Neuronal stem cell (in vitro differentiated cells): ENCODE results near the gene DNAH17.

Source experiments
- DNase-seq: peaks from one replicate; pipeline ENCODE4 v3.0.0-alpha.2; 2013; ENCODE audit warnings: low spot score
- H2AFZ ChIP-seq: one replicate; pipeline ENCODE4 v1.6.1; 2013; ENCODE audit warnings: mild to moderate bottlenecking, low read length, inconsistent platforms
- H2AK5ac ChIP-seq: 2 replicates; pipeline ENCODE4 v1.6.1; 2013; ENCODE audit warnings: low read depth, mild to moderate bottlenecking, inconsistent platforms, low read length, moderate library complexity, mixed read lengths
- H2BK120ac ChIP-seq: 2 replicates; pipeline ENCODE4 v1.6.1; 2013; ENCODE audit warnings: low read depth, mild to moderate bottlenecking, inconsistent platforms, low read length, moderate library complexity, mixed read lengths
- H2BK12ac ChIP-seq: one replicate; pipeline ENCODE4 v1.6.1; 2013; ENCODE audit warnings: low read length, inconsistent platforms
- H2BK15ac ChIP-seq: 2 replicates; pipeline ENCODE4 v1.6.1; 2013; ENCODE audit warnings: mild to moderate bottlenecking, low read length, inconsistent platforms, mixed read lengths
- H2BK5ac ChIP-seq: one replicate; pipeline ENCODE4 v1.6.1; 2013; ENCODE audit warnings: inconsistent platforms, mild to moderate bottlenecking, low read length, moderate library complexity
- H3K14ac ChIP-seq: one replicate; pipeline ENCODE4 v1.6.1; 2013; ENCODE audit warnings: low read length, inconsistent platforms
- H3K18ac ChIP-seq: 2 replicates; pipeline ENCODE4 v1.6.1; 2013; ENCODE audit warnings: low read length, inconsistent platforms
- H3K23ac ChIP-seq: 2 replicates; pipeline ENCODE4 v1.6.1; 2013; ENCODE audit warnings: low read depth, mild to moderate bottlenecking, mixed read lengths, low read length, inconsistent platforms; ENCODE audit not compliant: poor library complexity
- H3K27ac ChIP-seq: replicated peaks from 3 replicates; pipeline ENCODE4 v1.5.1; 2013; ENCODE audit warnings: low read length, inconsistent platforms
- H3K27me3 ChIP-seq, 3 experiments: 2 replicates each; pipeline ENCODE4 v1.6.1; 2013; ENCODE audit warnings: low read length in 3 of 3, mild to moderate bottlenecking in 2 of 3, inconsistent platforms in 1 of 3, low read depth in 1 of 3, mixed read lengths in 1 of 3, moderate library complexity in 1 of 3; ENCODE audit not compliant: control insufficient read depth in 3 of 3, insufficient read depth in 3 of 3
- H3K36me3 ChIP-seq, 2 donors: replicated peaks in 1 of 2; 2 replicates each; pipeline ENCODE4 v1.6.1; 2013; ENCODE audit warnings: low read length in 2 of 2; ENCODE audit not compliant: control insufficient read depth in 2 of 2, insufficient read depth in 2 of 2
- H3K4ac ChIP-seq: 2 replicates; pipeline ENCODE4 v1.6.1; 2013; ENCODE audit warnings: inconsistent platforms, mild to moderate bottlenecking, low read length, moderate library complexity
- H3K4me1 ChIP-seq, 2 donors: 1 replicate in 1 of 2; 2 replicates in 1 of 2; pipeline ENCODE4 v1.6.1; 2013; ENCODE audit warnings: low read length in 2 of 2, low read depth in 1 of 2; ENCODE audit not compliant: control insufficient read depth in 2 of 2, insufficient read depth in 1 of 2
- H3K4me2 ChIP-seq: one replicate; pipeline ENCODE4 v1.6.1; 2013; ENCODE audit warnings: mild to moderate bottlenecking, low read length, inconsistent platforms; ENCODE audit not compliant: insufficient read depth, poor library complexity, severe bottlenecking
- H3K4me3 ChIP-seq, 2 donors: 2 replicates each; pipeline ENCODE4 v1.5.1; 2013; ENCODE audit warnings: low read length in 2 of 2, mild to moderate bottlenecking in 2 of 2, inconsistent platforms in 1 of 2, moderate library complexity in 1 of 2
- H3K79me1 ChIP-seq: one replicate; pipeline ENCODE4 v1.6.1; 2013; ENCODE audit warnings: low read depth, mild to moderate bottlenecking, inconsistent platforms, low read length, moderate library complexity
- H3K9ac ChIP-seq: one replicate; pipeline ENCODE4 v1.6.1; 2013; ENCODE audit warnings: mild to moderate bottlenecking, low read depth, low read length, inconsistent platforms; ENCODE audit not compliant: poor library complexity
- H3K9me3 ChIP-seq, 2 donors: replicated peaks in 1 of 2; 2 replicates each; pipeline versions ENCODE3 to v1.6.1; 2013; ENCODE audit warnings: low read length in 2 of 2, mild to moderate bottlenecking in 2 of 2, inconsistent platforms in 1 of 2, low read depth in 1 of 2, mixed read lengths in 1 of 2, moderate library complexity in 1 of 2; ENCODE audit not compliant: control insufficient read depth in 2 of 2, insufficient read depth in 1 of 2
- H4K8ac ChIP-seq: one replicate; pipeline ENCODE4 v1.6.1; 2013; ENCODE audit warnings: low read depth, mild to moderate bottlenecking, inconsistent platforms, low read length, moderate library complexity
- H4K91ac ChIP-seq: one replicate; pipeline ENCODE4 v1.6.1; 2013; ENCODE audit warnings: low read length, low read depth, mild to moderate bottlenecking, inconsistent platforms; ENCODE audit not compliant: poor library complexity
- WGBS, 2 donors: extraction: QIAGEN DNeasy Blood & Tissue Kit; methylation state at CpG; one replicate each; pipeline ENCODE4 v1.1.7; 2013; ENCODE audit warnings: missing lambda C conversion rate in 2 of 2, mixed read lengths in 1 of 2; ENCODE audit not compliant: insufficient read length in 2 of 2, insufficient replicate concordance in 1 of 2; ENCODE audit errors: extremely low coverage in 2 of 2; 5-methylcytosine and 5-hydroxymethylcytosine counted together

DNAH17 gene

GRCh38 chr17:78418326-78419026, 158.7 kb downstream of the DNAH17 start:
- no peak overlapping the region for H3K18ac ChIP-seq
- H3K36me3 ChIP-seq: peaks cover 37 to 94% of the 10 kb centered on the region in 2 donors
- DNase-seq: no peak
- peaks cover 0 to 1% of the 10 kb centered on the region in 2 donors for H3K9me3 ChIP-seq
- H3K9ac ChIP-seq: no peak overlapping the region
- H2AK5ac ChIP-seq: no peak overlapping the region
- no peak overlapping the region for H3K4ac ChIP-seq
- no peak overlapping the region for H2BK15ac ChIP-seq
- H4K91ac ChIP-seq: no peak overlapping the region
- H3K27me3 ChIP-seq: no peaks in the 10 kb centered on the region
- no peak overlapping the region for H2AFZ ChIP-seq
- no peak overlapping the region for H2BK5ac ChIP-seq
- H3K4me2 ChIP-seq: no peak overlapping the region
- H2BK120ac ChIP-seq: no peak overlapping the region
- no peak overlapping the region for H2BK12ac ChIP-seq
- H3K14ac ChIP-seq: no peak overlapping the region
- H3K79me1 ChIP-seq: peaks cover 20% of the 10 kb centered on the region
- no peak overlapping the region for H4K8ac ChIP-seq
- H3K23ac ChIP-seq: no peak overlapping the region
- WGBS, 2 donors: no CpG with 5 or more reads among the region's 12 CpGs
- no peak overlapping the region for H3K4me3 ChIP-seq
- H3K27ac ChIP-seq: no peak overlapping the region
- peaks cover 5 to 11% of the 10 kb centered on the region in 2 donors for H3K4me1 ChIP-seq

- no peak overlapping the region for H2AFZ ChIP-seq
- no peak overlapping the region for H3K4ac ChIP-seq
- peaks cover 0 to 1% of the 10 kb centered on the region in 2 donors for H3K9me3 ChIP-seq
- no peak overlapping the region for H2BK12ac ChIP-seq
- peak overlapping the region; percentile 35 for H3K18ac ChIP-seq
- H3K4me3 ChIP-seq: peak overlapping the region in 1 of 2 donors; percentile 42
- no peak overlapping the region for H2BK120ac ChIP-seq
- H3K9ac ChIP-seq: no peak overlapping the region
- H3K4me2 ChIP-seq: no peak overlapping the region
- H3K23ac ChIP-seq: peak overlapping the region; percentile 29
- no peaks in the 10 kb centered on the region for H3K27me3 ChIP-seq
- no CpG with 5 or more reads among the region's 13 CpGs for WGBS, 2 donors
- H2AK5ac ChIP-seq: peak overlapping the region; percentile 66
- no peak overlapping the region for H2BK15ac ChIP-seq
- H3K27ac ChIP-seq: no peak overlapping the region
- H4K91ac ChIP-seq: no peak overlapping the region
- H2BK5ac ChIP-seq: peak overlapping the region; percentile 16
- no peak for DNase-seq
- H4K8ac ChIP-seq: no peak overlapping the region
- peaks cover 28% of the 10 kb centered on the region for H3K79me1 ChIP-seq
- peaks cover 38 to 94% of the 10 kb centered on the region in 2 donors for H3K36me3 ChIP-seq
- H3K4me1 ChIP-seq: peaks cover 5 to 11% of the 10 kb centered on the region in 2 donors
- peak overlapping the region; percentile 59 for H3K14ac ChIP-seq
Observed at GRCh38 chr17:78417531-78417909, 159.7 kb downstream of the DNAH17 start.

- Histone ChIP-seq H3K4me3 (no peak overlapping the region), H3K27ac (no peak overlapping the region), H2AFZ (no peak overlapping the region), H2BK12ac (no peak overlapping the region), H2BK15ac (no peak overlapping the region), H4K8ac (no peak overlapping the region), H3K4ac (no peak overlapping the region), H2AK5ac (no peak overlapping the region), H2BK5ac (peak overlapping the region; percentile 32), H3K14ac (no peak overlapping the region), H3K9me3 (peaks cover 0 to 1% of the 10 kb centered on the region in 2 donors), H3K23ac (peak overlapping the region; percentile 29), H3K18ac (peak overlapping the region; percentile 35), H3K9ac (no peak overlapping the region), H3K4me2 (no peak overlapping the region), H2BK120ac (no peak overlapping the region), H3K4me1 (peaks cover 5 to 11% of the 10 kb centered on the region in 2 donors), H3K79me1 (peaks cover 29% of the 10 kb centered on the region), H3K27me3 (no peaks in the 10 kb centered on the region), H4K91ac (no peak overlapping the region), H3K36me3 (peaks cover 38 to 95% of the 10 kb centered on the region in 2 donors)
- no CpG with 5 or more reads among the region's 15 CpGs for WGBS, 2 donors
- no peak for DNase-seq
Observed at GRCh38 chr17:78416791-78417530, 160.2 kb downstream of the DNAH17 start.
